Neural cell (in vitro differentiated cells): Measurements from ENCODE around the gene ZFP62. TPM values are rescaled to one million over a fixed set of nuclear protein-coding genes. Genes with fewer than 3 reads are reported as not detected.

Experiments used
- H2AFZ ChIP-seq: fragments of 200-600, 300-800 bp; sonication (generic), shearing (Covaris generic); 2 replicates; pipeline ENCODE4 v1.6.0; 2014; ENCODE audit warnings: low read depth, mild to moderate bottlenecking, antibody characterized with exemption, low read length, moderate library complexity
- H3F3A ChIP-seq: fragments of 200-600 bp; shearing (Covaris generic); 2 replicates; pipeline ENCODE4 v1.6.1; 2016; ENCODE audit warnings: mild to moderate bottlenecking, moderate library complexity, mixed read lengths, antibody characterized with exemption, low read length; ENCODE audit not compliant: insufficient read depth, poor library complexity, severe bottlenecking
- H3K27ac ChIP-seq: fragments of 200-600, 300-800 bp; sonication (generic), shearing (Covaris generic); 2 replicates; pipeline ENCODE4 v1.5.1; 2014; ENCODE audit warnings: mild to moderate bottlenecking, low read length, moderate library complexity
- H3K27me3 ChIP-seq: fragments of 300-800, 200-600 bp; sonication (generic), shearing (Covaris generic); 2 replicates; pipeline ENCODE4 v1.6.0; 2014; ENCODE audit warnings: mild to moderate bottlenecking, low read depth, low read length, moderate library complexity; ENCODE audit not compliant: insufficient read depth
- H3K36me3 ChIP-seq: fragments of 300-800, 200-600 bp; sonication (generic), shearing (Covaris generic); 2 replicates; pipeline ENCODE4 v1.5.1; 2014; ENCODE audit warnings: mild to moderate bottlenecking, antibody characterized with exemption, low read length, moderate library complexity; ENCODE audit not compliant: insufficient read depth
- H3K4me2 ChIP-seq: fragments of 300-800, 200-600 bp; sonication (generic), shearing (Covaris generic); 2 replicates; pipeline ENCODE4 v1.6.0; 2014; ENCODE audit warnings: mild to moderate bottlenecking, low read length
- H3K4me3 ChIP-seq: fragments of 300-800, 200-600 bp; sonication (generic), shearing (Covaris generic); 2 replicates; pipeline ENCODE4 v1.5.1; 2014; ENCODE audit warnings: mild to moderate bottlenecking, low read length, moderate library complexity
- H3K79me2 ChIP-seq: fragments of 200-600 bp; shearing (Covaris generic); replicated peaks from 2 replicates; pipeline ENCODE4 v1.6.0; 2014; ENCODE audit warnings: mild to moderate bottlenecking, low read length, moderate library complexity; ENCODE audit not compliant: insufficient read depth
- H3K9ac ChIP-seq: fragments of 300-800, 200-600 bp; sonication (generic), shearing (Covaris generic); 2 replicates; pipeline ENCODE4 v1.6.1; 2016; ENCODE audit warnings: mild to moderate bottlenecking, low read length, mixed read lengths
- H3K9me2 ChIP-seq: fragments of 200-600 bp; shearing (Covaris generic); 2 replicates; pipeline ENCODE4 v1.6.1; 2016; ENCODE audit warnings: mild to moderate bottlenecking, low read length, mixed read lengths; ENCODE audit not compliant: insufficient read depth
- H3K9me3 ChIP-seq: fragments of 200-600, 300-800 bp; sonication (generic), shearing (Covaris generic); 2 replicates; pipeline ENCODE4 v1.6.1; 2016; ENCODE audit warnings: mild to moderate bottlenecking, mixed run types, low read length, moderate library complexity, mixed read lengths
- H4K20me1 ChIP-seq: fragments of 200-600 bp; shearing (Covaris generic); 2 replicates; pipeline ENCODE4 v1.6.1; 2016; ENCODE audit warnings: mild to moderate bottlenecking, mixed run types; ENCODE audit not compliant: insufficient read depth
- EP300 ChIP-seq: fragments of 450-650 bp; conservative IDR thresholded peaks from 2 replicates; pipeline ENCODE4 v1.6.1; 2014; ENCODE audit warnings: antibody characterized with exemption, mild to moderate bottlenecking, moderate library complexity; ENCODE audit not compliant: poor library complexity, severe bottlenecking
- EZH2 ChIP-seq: fragments of 200-600, 300-800 bp; shearing (Covaris generic), sonication (generic); IDR thresholded peaks from 2 replicates; pipeline ENCODE4 v1.6.1; 2014; ENCODE audit warnings: antibody characterized with exemption, low read length, borderline replicate concordance, mild to moderate bottlenecking; ENCODE audit not compliant: insufficient read depth, poor library complexity, severe bottlenecking
- MXI1 ChIP-seq: fragments of 450-650 bp; conservative IDR thresholded peaks from 2 replicates; pipeline ENCODE4 v1.6.1; 2014; ENCODE audit warnings: antibody characterized with exemption, mild to moderate bottlenecking; ENCODE audit not compliant: poor library complexity, severe bottlenecking
- POLR2AphosphoS5 ChIP-seq: IDR thresholded peaks from 2 replicates; pipeline ENCODE4 v1.6.1; 2012
- RAD21 ChIP-seq: fragments of 450-650 bp; conservative IDR thresholded peaks from 2 replicates; pipeline ENCODE4 v1.6.1; 2014; ENCODE audit warnings: antibody characterized with exemption, mild to moderate bottlenecking, moderate library complexity
- SMC3 ChIP-seq: fragments of 450-650 bp; conservative IDR thresholded peaks from 2 replicates; pipeline ENCODE4 v1.6.1; 2014; ENCODE audit warnings: antibody characterized with exemption, mild to moderate bottlenecking, moderate library complexity; ENCODE audit not compliant: poor library complexity
- TAF1 ChIP-seq: IDR thresholded peaks from 2 replicates; pipeline ENCODE4 v1.6.1; 2012; ENCODE audit warnings: low read depth
- polyA plus RNA-seq: library from polyadenylated mRNA; depleted of rRNA; stranded (reverse); fragments of >200 nt; gene quantifications from 2 replicates; pipeline ENCODE4 v1.2.3, GENCODE V29; 2014
- TF ChIP-seq, protein P1 (sequence below): fragments of 450-650 bp; IDR thresholded peaks from 2 replicates; pipeline ENCODE4 v1.5.1; 2014; ENCODE audit warnings: antibody characterized with exemption, mild to moderate bottlenecking, moderate library complexity; ENCODE audit not compliant: poor library complexity, severe bottlenecking
- TF ChIP-seq, protein P2 (sequence below): IDR thresholded peaks from 2 replicates; pipeline ENCODE4 v1.6.1; 2012; ENCODE audit warnings: borderline replicate concordance

The ZFP62 gene
- polyA plus RNA-seq, 1 donor from 2014 or later: 69.1 TPM

DNA sequence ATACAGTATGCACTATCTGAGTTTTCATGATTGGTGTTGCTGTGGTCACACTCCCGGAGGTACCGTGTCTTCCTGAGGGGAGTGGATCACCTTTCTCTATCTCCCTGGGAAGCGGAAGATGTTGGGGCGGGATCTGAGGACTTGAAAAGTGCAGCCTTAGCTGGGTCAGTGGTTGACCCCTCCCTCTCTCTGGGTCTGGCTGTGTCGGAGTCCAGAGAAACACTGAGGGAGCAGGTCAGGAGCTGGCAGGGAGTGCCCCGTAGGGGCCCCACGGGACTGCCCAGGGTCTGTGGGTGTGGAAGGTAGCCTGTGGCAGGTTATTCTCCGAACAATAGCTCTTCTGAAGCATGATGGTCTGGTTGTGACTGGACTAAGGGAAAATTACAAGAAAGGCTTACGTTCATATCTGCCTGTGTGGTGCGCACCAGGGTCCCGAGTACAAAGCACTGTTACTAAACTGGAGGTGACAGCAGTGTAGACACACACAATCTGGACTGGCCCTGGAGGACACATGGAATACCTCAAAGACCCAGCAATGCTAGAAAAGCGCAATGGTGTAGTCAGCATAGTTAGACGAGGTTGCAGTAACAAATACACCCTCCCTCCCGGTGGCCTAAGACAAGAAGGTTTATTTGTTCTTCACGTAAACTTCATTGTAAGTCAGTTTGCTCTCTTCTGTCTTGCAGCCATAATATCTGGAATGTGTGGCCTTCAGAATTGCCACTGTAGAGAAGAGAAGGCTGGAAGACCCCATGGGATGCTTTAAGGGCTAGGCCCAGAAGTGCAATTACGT, 9.4 kb upstream of the ZFP62 start:
- no peaks in the 10 kb centered on the region for H3K36me3 ChIP-seq
- no peak overlapping the region for H2AFZ ChIP-seq
- H3K9me3 ChIP-seq: no peaks in the 10 kb centered on the region
- no peaks in the 10 kb centered on the region for H3K9me2 ChIP-seq
- H3K27ac ChIP-seq: no peak overlapping the region
- H4K20me1 ChIP-seq: no peaks in the 10 kb centered on the region
- no peak overlapping the region for H3K4me2 ChIP-seq
- no peaks in the 10 kb centered on the region for H3K27me3 ChIP-seq
- H3K9ac ChIP-seq: no peak overlapping the region
- H3F3A ChIP-seq: no peaks in the 10 kb centered on the region
- no peak overlapping the region for H3K4me3 ChIP-seq
- no peak for TF ChIP-seq SMC3
- no peak for TF ChIP-seq MXI1
- TF ChIP-seq EP300: no peak
- TF ChIP-seq, protein P1, sequence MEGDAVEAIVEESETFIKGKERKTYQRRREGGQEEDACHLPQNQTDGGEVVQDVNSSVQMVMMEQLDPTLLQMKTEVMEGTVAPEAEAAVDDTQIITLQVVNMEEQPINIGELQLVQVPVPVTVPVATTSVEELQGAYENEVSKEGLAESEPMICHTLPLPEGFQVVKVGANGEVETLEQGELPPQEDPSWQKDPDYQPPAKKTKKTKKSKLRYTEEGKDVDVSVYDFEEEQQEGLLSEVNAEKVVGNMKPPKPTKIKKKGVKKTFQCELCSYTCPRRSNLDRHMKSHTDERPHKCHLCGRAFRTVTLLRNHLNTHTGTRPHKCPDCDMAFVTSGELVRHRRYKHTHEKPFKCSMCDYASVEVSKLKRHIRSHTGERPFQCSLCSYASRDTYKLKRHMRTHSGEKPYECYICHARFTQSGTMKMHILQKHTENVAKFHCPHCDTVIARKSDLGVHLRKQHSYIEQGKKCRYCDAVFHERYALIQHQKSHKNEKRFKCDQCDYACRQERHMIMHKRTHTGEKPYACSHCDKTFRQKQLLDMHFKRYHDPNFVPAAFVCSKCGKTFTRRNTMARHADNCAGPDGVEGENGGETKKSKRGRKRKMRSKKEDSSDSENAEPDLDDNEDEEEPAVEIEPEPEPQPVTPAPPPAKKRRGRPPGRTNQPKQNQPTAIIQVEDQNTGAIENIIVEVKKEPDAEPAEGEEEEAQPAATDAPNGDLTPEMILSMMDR: no peak
- TF ChIP-seq TAF1: no peak
- TF ChIP-seq EZH2: no peak
- no peak for TF ChIP-seq POLR2AphosphoS5
- TF ChIP-seq, protein P2, sequence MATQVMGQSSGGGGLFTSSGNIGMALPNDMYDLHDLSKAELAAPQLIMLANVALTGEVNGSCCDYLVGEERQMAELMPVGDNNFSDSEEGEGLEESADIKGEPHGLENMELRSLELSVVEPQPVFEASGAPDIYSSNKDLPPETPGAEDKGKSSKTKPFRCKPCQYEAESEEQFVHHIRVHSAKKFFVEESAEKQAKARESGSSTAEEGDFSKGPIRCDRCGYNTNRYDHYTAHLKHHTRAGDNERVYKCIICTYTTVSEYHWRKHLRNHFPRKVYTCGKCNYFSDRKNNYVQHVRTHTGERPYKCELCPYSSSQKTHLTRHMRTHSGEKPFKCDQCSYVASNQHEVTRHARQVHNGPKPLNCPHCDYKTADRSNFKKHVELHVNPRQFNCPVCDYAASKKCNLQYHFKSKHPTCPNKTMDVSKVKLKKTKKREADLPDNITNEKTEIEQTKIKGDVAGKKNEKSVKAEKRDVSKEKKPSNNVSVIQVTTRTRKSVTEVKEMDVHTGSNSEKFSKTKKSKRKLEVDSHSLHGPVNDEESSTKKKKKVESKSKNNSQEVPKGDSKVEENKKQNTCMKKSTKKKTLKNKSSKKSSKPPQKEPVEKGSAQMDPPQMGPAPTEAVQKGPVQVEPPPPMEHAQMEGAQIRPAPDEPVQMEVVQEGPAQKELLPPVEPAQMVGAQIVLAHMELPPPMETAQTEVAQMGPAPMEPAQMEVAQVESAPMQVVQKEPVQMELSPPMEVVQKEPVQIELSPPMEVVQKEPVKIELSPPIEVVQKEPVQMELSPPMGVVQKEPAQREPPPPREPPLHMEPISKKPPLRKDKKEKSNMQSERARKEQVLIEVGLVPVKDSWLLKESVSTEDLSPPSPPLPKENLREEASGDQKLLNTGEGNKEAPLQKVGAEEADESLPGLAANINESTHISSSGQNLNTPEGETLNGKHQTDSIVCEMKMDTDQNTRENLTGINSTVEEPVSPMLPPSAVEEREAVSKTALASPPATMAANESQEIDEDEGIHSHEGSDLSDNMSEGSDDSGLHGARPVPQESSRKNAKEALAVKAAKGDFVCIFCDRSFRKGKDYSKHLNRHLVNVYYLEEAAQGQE: no peak
- TF ChIP-seq RAD21: no peak
- H3K79me2 ChIP-seq: no peaks in the 10 kb centered on the region

DNA sequence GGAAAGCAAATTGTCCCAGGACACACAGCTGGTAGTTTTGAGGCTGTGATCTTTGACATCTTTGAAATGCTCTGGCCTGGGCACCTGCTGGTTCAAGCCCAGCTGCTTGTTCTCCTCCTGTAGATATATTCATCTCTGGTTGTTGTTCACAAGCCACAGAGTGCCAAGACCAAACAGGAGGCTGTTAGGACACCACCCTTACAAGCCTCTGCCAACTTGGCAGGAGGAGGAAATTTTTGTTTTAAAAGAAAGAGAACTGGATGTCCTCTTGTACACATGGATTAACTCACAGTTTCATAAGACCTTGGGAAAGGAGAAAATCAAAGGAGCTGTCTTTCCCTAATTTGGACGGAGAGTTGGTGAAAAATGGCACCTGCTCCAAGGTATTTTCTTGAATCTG, 8.5 kb upstream of the ZFP62 start:
- Histone ChIP-seq H3K4me3 (no peak overlapping the region), H3K79me2 (no peaks in the 10 kb centered on the region), H3F3A (no peaks in the 10 kb centered on the region), H2AFZ (no peak overlapping the region), H3K36me3 (no peaks in the 10 kb centered on the region), H3K9me2 (no peaks in the 10 kb centered on the region), H3K27me3 (no peaks in the 10 kb centered on the region), H3K4me2 (no peak overlapping the region), H3K27ac (no peak overlapping the region), H3K9ac (no peak overlapping the region), H3K9me3 (no peaks in the 10 kb centered on the region), H4K20me1 (no peaks in the 10 kb centered on the region)
- TF ChIP-seq SMC3: no peak
